AG08396 (cell line): ENCODE measurements around the gene SPANXN4.

ENCODE experiments used
- DNase-seq: peaks from one replicate; pipeline ENCODE4 v3.0.0; 2012; ENCODE audit warnings: low spot score, mixed read lengths

Gene SPANXN4

GRCh38 chrX:143025628-143026027 is at the start of gene SPANXN4:
Gene SPANXN4, plus strand, starts transcription at chrX:143025928. Its CDS starts 87 bp downstream, at chrX:143026015.
- DNase-seq = no peak

DNA sequence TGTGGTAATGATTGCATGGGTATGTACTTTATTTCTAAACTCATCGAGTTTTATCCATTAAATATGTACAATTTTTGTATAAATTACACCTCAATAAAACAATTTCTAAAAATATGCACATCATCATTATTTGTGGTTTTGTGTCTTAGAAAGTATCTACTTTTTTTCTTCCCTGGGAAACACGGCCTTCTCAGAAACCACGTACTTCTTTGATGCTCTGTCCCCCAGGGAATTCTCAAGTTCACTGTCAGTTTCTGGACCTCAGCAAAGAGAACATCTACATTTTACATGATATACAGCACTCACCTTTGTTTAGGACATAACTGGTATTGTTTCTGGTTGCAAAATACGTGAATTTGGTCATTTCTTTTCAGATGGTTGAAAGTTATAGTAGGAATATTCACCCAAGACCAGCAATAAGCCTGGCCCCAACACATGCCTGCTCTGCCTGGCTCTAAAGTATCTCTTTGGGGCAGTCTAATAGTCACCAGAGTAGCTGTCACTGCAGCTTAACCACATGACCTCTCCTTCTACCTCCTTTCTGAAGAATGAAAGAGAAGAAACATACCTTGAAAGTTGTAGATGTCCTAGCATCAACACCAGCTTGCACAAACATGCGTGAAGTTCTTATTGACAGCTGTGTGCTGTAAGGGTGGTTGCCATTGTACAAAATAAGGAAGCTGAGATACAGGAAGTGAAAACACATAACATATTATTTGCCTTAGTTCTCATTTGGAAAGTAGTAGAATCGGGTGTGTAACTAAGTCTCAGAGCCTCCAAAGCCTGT is 48.4 kb upstream of the SPANXN4 start:
- DNase-seq = no peak

DNA sequence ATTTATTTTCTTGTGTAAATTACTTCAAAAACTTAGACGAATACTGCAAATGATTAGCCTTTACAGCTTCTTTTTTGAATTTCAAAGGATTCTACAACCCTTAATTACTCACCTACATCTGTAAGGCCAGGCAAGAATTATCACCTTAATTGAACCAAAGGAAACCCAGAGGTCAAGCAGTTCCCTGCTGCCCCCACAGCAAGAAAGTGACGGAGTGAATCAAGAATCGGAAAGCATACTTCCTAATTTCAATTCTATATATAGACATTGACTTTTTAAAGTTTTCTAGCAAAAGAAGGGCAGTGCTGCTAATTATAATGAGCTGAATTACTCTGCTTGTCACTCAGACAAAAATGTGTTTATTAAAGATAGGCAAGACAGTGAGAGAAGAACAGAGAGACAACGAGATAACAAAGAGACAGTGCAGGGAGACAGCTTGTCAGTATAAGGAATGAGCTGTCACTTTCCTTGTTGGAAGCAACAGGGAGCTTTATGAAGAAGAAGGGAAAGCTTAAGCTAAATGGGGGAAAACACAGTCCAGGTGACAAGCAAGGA is 47.5 kb upstream of the SPANXN4 start:
- DNase-seq = no peak

DNA sequence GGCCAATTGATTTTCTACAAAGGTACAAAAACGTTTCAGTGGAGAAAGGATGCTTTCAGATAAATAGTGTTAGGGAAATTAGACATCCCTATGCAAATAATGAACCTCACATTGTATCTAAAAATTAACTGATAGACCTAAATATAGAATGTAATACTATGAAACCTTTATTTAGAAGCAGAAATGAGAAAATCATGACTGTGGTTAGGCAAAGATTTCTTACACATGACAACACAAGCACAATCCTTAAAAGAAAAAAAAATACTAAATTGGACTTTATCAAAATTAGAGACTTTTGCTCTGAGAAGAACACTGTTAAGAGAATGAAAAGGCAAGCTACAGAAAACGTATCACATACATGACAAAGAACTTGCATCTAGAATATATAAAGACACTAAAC is 43.0 kb upstream of the SPANXN4 start:
- DNase-seq = no peak

DNA sequence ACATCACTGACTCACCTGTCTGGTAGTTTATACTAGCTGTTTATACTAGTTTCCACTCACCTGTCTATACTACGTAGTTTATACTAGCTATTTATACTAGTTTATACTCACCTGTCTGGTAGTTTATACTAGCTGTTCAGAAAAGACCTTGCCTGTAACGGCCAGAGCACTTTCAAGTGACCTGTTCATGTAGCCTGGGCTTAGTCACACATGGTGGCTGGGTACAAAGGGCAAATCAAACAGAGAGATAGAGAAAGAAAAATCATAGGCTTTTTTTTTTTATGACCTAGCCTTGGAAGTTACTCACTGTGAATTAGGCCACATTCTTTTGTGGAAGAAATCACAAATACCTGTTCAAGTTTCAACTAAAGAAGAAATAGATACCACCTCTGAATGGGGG is 30.7 kb upstream of the SPANXN4 start:
- no peak for DNase-seq

- no peak for DNase-seq
Observed at GRCh38 chrX:142998447-142999198, 27.1 kb upstream of the SPANXN4 start.

GRCh38 chrX:142999199-142999701 is 26.5 kb upstream of the SPANXN4 start:
- no peak for DNase-seq

DNA sequence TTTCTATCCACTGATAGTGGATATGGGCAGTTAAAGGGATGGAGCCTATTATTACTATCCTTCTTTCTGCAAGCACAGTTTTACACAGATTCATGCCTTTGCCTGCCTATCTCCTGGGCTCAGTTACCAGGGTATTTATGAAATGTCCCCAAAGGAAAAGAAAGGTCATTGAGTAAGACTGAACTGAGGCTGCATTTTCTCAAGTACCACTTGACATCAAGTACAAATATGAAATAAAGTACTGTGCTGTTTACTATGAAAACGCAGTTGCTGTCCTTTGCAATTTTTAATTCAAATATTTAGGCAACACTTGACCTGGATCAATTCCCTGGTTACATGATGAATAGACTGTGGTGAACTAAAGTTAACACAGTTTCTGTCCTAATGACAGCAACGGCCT is 23.5 kb upstream of the SPANXN4 start:
- DNase-seq = no peak

DNA sequence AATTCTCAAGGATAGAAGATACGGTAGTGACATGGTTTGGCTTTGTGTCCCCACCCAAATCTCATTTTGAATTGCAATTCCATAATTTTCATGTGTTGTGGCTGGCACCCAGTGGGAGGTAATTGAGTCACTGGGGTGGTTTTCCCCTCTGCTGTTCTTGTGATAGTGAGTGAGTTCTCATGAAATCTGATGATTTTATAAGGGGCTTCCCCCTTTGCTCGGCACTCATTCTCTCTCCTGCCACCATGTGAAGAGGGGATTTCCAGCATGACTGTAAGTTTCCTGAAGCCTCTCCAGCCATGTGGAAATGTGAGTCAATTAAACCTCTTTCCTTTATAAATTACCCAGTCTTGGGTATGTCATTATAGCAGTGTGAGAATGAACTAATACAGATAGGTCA is 8.5 kb upstream of the SPANXN4 start:
- no peak for DNase-seq

- no peak for DNase-seq
Observed at GRCh38 chrX:143027275-143027674, 1.5 kb downstream of the SPANXN4 start.

DNA sequence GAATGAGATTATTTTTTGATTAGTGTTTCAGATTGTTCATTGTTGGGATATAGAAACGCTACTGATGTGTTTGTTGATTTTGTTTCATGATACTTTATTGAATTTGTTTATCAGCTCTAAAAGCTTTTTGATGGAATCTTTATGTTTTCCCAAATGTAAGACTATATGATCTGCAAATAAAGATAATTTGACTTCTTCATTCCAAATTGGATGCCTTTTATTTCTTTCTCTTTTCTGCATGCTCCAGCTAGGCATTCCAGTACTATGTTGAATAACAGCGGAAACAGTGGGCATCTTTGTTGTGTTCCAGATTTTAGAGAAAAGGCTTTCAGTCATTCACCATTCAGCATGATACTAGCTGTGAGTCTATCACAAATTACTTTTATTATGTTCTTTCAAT is 21.8 kb downstream of the SPANXN4 start:
- DNase-seq = no peak

DNA sequence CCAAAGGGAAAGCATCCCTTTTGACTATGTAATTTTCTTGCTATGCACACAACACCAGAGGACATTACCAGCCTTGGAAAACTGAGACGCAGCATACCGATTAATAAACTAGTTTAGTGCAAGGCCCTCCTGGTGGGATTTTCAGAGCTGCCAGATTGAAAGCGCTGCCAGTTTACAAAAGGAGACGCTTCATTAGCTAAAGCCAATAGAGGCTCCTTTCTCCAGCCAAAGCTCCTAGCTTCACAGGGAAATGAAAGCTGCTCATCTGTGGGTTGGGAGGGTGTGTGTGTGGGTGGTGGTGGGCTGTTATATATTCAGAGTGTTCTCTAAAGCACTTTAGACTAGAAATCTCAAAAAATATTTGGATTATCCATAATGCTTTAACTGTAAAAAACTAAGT is 32.4 kb downstream of the SPANXN4 start:
- no peak for DNase-seq

GRCh38 chrX:143081231-143081630 is 55.5 kb downstream of the SPANXN4 start:
- no peak for DNase-seq

DNA sequence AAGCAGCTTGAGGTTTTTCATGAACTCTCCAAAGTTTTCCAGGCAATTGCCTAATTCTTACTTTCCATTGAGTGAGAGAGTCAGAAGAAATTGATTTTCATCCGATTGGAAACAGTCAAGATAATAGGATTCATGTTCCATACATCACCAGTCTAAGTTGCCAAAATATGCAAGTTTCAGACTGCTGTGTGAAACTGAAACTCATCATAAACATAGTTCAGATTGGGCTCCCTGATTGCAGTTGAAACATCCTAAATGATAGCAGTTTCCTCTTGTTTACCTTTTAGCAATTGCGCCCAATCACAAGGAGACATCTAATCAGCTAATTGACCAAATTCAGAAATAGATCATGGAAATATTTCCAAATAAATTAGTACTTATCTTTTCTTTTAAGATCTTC is 56.8 kb downstream of the SPANXN4 start:
- DNase-seq = no peak
